IgD-negative memory B cell (primary cell): ENCODE measurements around the gene LPP. TPM values are rescaled to one million over a fixed set of nuclear protein-coding genes. Genes with fewer than 3 reads are reported as not detected.
A peak's percentile ranks its signal among the peaks of the same experiment; 100 is the strongest.

Experiments
- H3K27ac Mint-ChIP-seq, 3 donors: one replicate each; pipeline ENCODE4 v1.8.0; 2020 to 2022; ENCODE audit warnings: mild to moderate bottlenecking in 3 of 3, mixed read lengths in 3 of 3, moderate library complexity in 1 of 3
- H3K27me3 Mint-ChIP-seq: one replicate; pipeline ENCODE4 v1.8.0; 2021; ENCODE audit warnings: mixed read lengths
- H3K36me3 Mint-ChIP-seq: one replicate; pipeline ENCODE4 v1.8.0; 2020; ENCODE audit warnings: mild to moderate bottlenecking, mixed read lengths
- H3K4me1 Mint-ChIP-seq, 3 donors: one replicate each; pipeline ENCODE4 v1.8.0; 2020 to 2022; ENCODE audit warnings: mixed read lengths in 3 of 3, mild to moderate bottlenecking in 1 of 3
- H3K4me3 Mint-ChIP-seq, 4 donors: one replicate each; pipeline ENCODE4 v1.8.0; 2020 to 2022; ENCODE audit warnings: mild to moderate bottlenecking in 4 of 4, mixed read lengths in 4 of 4, moderate library complexity in 3 of 4
- H3K9me3 Mint-ChIP-seq, 3 donors: one replicate each; pipeline ENCODE4 v1.8.0; 2020 to 2021; ENCODE audit warnings: mixed read lengths in 3 of 3, mild to moderate bottlenecking in 1 of 3
- polyA plus RNA-seq: library from polyadenylated mRNA; unstranded; fragments of 300-500 nt; fragmentation: Illumina TruSeq; gene quantifications from one replicate; pipeline ENCODE4 v1.2.3, GENCODE V29; 2021

LPP gene
- polyA plus RNA-seq, 1 donor from 2014 or later = 29.2 TPM

DNA sequence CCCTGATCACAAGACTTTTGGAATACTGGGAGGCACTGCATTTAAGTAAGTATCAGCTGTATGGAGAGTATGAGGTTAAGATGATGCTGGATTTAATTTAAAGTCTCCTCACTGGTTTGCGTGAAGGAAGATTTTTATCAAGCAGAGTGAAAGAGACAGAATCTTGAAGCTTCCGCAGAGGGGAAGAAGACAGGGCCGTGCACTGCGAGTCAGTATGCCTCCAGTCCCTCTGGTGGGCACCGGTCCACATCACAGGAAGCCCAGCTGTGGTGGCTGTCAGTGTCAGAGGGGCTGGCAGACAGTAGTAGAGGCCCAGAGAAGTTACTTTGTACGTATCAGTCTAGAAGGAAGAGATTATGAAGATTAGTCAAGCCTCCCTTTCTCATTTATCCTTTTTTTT is 638.8 kb downstream of the LPP start:
- Mint-ChIP-seq H3K27me3 (no peaks in the 10 kb centered on the region), H3K27ac (no peak overlapping the region)

DNA sequence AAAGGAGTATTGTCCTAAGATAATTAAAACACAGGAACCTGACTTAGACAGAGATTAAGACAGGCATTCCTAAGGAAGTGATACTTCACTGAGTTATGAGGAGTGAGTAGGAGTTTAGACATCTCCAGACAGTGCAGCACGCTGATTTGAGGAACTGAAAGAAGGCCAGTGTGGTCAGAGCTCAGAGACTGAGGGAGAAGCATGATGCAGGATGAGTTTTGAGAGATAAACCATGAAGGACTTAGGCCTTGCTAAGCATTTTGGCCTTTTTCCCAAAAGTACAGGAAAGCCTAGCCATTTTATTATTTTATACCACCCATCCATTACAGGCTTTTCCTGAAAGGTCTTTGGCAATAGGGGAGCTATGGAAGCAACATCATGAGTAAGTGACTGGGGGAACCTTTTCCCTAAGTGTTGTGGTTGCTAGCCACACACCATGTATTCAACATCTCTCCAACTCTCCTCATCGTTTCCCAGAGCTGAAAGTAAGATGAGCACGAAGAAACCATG is 642.2 kb downstream of the LPP start:
- Mint-ChIP-seq H3K9me3 (no peaks in the 10 kb centered on the region), H3K27ac (no peak overlapping the region), H3K4me3 (peak overlapping the region in 1 of 4 donors; percentile 47), H3K27me3 (no peaks in the 10 kb centered on the region), H3K36me3 (peaks cover 3% of the 10 kb centered on the region), H3K4me1 (peaks cover 9 to 16% (median 10%) of the 10 kb centered on the region in 3 donors)

More for the DNA sequence above, 638.8 kb downstream of the LPP start:
- H3K4me1 Mint-ChIP-seq = peaks cover 9 to 16% (median 9%) of the 10 kb centered on the region in 3 donors
- peaks cover 3% of the 10 kb centered on the region for H3K36me3 Mint-ChIP-seq
- no peaks in the 10 kb centered on the region for H3K9me3 Mint-ChIP-seq
- no peak overlapping the region for H3K4me3 Mint-ChIP-seq

DNA sequence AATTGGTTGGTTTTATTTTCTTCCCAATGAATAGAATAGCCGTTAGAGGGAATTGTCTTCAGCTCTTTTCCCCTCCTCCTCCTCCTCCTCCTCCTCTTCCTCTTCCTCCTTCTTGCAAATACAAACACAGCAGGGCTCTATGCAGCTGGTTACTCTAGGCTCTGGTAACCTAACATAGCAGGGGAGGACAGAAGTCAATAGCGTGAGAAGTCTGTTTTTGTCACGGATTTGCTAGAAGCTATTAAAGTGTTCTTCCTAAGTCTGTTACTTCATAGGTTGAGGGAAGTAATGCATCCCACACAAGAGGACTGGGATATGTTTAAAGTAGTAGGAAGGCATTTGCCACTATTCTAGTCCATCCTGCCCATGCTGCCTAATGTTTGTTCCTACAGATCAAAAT is 643.1 kb downstream of the LPP start:
- Mint-ChIP-seq H3K27me3 (no peaks in the 10 kb centered on the region), H3K9me3 (no peaks in the 10 kb centered on the region), H3K4me3 (no peak overlapping the region), H3K27ac (no peak overlapping the region), H3K4me1 (peaks cover 9 to 16% (median 10%) of the 10 kb centered on the region in 3 donors), H3K36me3 (peaks cover 5% of the 10 kb centered on the region)

DNA sequence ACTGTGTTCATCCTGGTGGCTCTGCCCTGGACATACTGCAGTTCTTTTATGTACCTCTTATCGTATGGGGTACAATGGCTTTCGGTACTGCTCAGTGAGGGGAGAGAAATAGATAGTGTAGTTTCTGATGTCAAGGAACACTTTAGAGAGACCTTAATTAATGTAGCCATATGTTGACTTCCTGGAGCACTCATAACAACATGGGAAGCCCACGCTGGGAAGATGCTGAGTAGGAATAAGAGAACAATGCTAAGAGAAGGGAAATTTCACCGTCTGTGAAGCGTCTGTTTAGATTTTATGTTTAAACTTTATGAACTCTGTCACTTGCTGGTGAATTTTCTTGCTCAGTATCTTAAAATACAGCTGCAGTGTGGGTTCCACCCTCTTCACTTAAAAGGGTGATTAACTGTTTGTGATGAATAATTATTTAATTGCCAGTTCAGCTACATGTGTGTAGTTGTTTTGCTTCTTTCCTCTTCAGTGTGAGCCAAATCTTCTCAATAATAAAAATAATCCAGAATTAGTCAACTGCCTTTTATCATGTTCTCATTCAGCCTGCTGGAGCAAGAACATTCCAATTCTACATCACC is 644.7 kb downstream of the LPP start:
- no peaks in the 10 kb centered on the region for H3K27me3 Mint-ChIP-seq
- H3K27ac Mint-ChIP-seq = no peak overlapping the region
- H3K9me3 Mint-ChIP-seq = no peaks in the 10 kb centered on the region
- no peak overlapping the region for H3K4me3 Mint-ChIP-seq
- H3K4me1 Mint-ChIP-seq = peaks cover 8 to 16% (median 10%) of the 10 kb centered on the region in 3 donors
- H3K36me3 Mint-ChIP-seq = peaks cover 2% of the 10 kb centered on the region

GRCh38 chr3:188801393-188801792 is 647.4 kb downstream of the LPP start:
- H3K4me1 Mint-ChIP-seq = peaks cover under 1 to 9% (median 3%) of the 10 kb centered on the region in 3 donors
- H3K36me3 Mint-ChIP-seq = peaks cover 4% of the 10 kb centered on the region
- no peak overlapping the region for H3K27ac Mint-ChIP-seq
- no peaks in the 10 kb centered on the region for H3K27me3 Mint-ChIP-seq
- no peak overlapping the region for H3K4me3 Mint-ChIP-seq
- H3K9me3 Mint-ChIP-seq = peaks cover 0 to 2% (median 0%) of the 10 kb centered on the region in 3 donors

GRCh38 chr3:188802645-188803044 is 648.7 kb downstream of the LPP start:
- H3K27me3 Mint-ChIP-seq = no peaks in the 10 kb centered on the region
- H3K4me1 Mint-ChIP-seq = peaks cover 0 to 2% (median 2%) of the 10 kb centered on the region in 3 donors
- H3K4me3 Mint-ChIP-seq = no peak overlapping the region
- H3K27ac Mint-ChIP-seq = no peak overlapping the region
- peaks cover 0 to 13% (median 3%) of the 10 kb centered on the region in 3 donors for H3K9me3 Mint-ChIP-seq
- H3K36me3 Mint-ChIP-seq = peaks cover 12% of the 10 kb centered on the region

GRCh38 chr3:188807006-188807405 is 653.0 kb downstream of the LPP start:
- peaks cover 21% of the 10 kb centered on the region for H3K36me3 Mint-ChIP-seq
- H3K4me3 Mint-ChIP-seq = peak overlapping the region in 1 of 4 donors; percentile 69
- H3K4me1 Mint-ChIP-seq = peaks cover 0 to 2% (median 0%) of the 10 kb centered on the region in 3 donors
- peaks cover 1 to 19% (median 5%) of the 10 kb centered on the region in 3 donors for H3K9me3 Mint-ChIP-seq
- H3K27me3 Mint-ChIP-seq = no peaks in the 10 kb centered on the region
- no peak overlapping the region for H3K27ac Mint-ChIP-seq

GRCh38 chr3:188812198-188812597 is 658.2 kb downstream of the LPP start:
- Mint-ChIP-seq H3K36me3 (peaks cover 16% of the 10 kb centered on the region), H3K9me3 (peaks cover 1 to 11% (median 5%) of the 10 kb centered on the region in 3 donors)

DNA sequence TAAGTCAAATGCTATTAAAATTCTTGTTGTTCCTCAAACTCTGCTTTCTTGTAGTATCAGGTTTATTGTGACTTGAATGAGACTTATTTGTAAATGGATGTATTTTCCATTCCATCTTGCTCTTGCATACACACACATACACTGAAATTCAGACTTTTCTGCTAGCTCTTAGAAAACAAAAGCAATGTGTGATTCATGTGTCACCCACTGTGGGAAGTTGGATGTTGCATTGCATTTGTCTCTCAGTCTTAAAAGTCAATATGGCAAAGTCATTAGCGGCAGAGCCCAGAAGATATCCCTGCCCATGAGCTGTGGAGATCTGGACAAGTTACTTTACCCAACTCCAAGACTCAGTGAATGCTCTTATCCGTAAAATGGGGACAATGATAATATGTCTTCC is 660.6 kb downstream of the LPP start:
- no peak overlapping the region for H3K4me3 Mint-ChIP-seq
- H3K27ac Mint-ChIP-seq = no peak overlapping the region
- H3K4me1 Mint-ChIP-seq = no peaks in the 10 kb centered on the region
- H3K27me3 Mint-ChIP-seq = no peaks in the 10 kb centered on the region
- H3K36me3 Mint-ChIP-seq = peaks cover 7% of the 10 kb centered on the region
- no peaks in the 10 kb centered on the region for H3K9me3 Mint-ChIP-seq

More at GRCh38 chr3:188812198-188812597, 658.2 kb downstream of the LPP start:
- Mint-ChIP-seq H3K4me1 (no peaks in the 10 kb centered on the region), H3K27ac (no peak overlapping the region), H3K4me3 (no peak overlapping the region), H3K27me3 (no peaks in the 10 kb centered on the region)

DNA sequence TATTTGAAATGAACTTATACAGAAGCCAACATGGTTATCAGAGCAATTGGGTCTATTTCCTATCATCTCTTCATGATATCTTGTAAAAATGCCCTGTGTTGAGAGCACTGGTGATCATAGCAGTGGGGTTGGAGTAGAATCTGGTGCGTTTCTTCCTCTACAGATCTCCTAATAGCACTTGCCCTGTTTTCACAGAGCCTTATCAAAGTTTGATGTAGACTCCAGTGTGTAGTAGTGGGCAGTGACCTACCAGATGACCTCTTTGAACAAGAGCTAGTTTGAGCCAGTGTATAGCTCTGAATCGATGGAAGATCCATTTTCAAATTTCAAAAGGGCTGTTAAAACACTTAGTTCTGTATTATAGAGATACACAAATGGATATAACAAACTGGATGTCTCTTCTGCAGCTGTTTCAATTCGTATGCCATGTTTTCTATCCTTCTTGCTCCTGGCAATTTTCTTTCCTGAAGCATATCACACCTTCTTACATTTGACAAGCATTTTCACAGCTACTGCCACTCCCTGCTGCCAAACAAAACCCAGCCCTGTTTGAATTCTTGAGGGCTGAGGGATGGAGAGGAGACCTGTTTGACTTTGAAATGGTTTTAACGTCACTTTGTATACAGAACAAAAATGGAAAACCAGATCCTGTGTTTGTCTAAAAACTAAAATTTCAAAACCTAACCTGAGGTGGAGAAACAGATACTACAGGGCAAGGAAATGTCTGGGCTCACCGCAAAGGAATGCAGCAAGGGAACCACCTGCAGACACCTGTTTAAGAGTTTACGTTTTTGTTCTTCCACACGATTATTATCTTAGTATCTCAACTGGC is 663.4 kb downstream of the LPP start:
- no peaks in the 10 kb centered on the region for H3K27me3 Mint-ChIP-seq
- H3K27ac Mint-ChIP-seq = no peak overlapping the region
- H3K36me3 Mint-ChIP-seq = peaks cover 7% of the 10 kb centered on the region
- H3K9me3 Mint-ChIP-seq = no peaks in the 10 kb centered on the region
- no peak overlapping the region for H3K4me3 Mint-ChIP-seq
- H3K4me1 Mint-ChIP-seq = peaks cover 0 to 2% (median 0%) of the 10 kb centered on the region in 3 donors

GRCh38 chr3:188817935-188818269 is 663.9 kb downstream of the LPP start:
- peaks cover 0 to 2% (median 0%) of the 10 kb centered on the region in 3 donors for H3K4me1 Mint-ChIP-seq

DNA sequence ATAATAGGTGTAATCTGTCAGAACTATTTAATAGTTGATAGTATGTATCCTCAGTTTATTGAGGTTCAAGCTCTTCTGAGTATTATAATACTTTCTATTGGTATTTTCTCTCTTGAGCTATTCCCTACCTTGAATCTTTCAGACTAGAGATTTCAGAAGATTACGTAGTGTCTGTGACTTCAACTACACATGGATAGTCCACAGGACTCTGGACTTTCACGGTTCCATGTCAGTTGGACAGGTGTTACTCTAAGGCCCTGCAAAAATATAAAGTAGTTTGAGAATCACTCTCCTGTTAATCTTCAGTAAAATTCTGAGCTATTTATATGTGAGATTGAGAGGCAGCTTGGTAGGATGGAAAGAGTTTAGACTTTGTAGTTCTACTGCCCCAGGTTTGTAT is 664.3 kb downstream of the LPP start:
- Mint-ChIP-seq H3K4me1 (peaks cover 0 to 2% (median 0%) of the 10 kb centered on the region in 3 donors), H3K4me3 (no peak overlapping the region), H3K36me3 (peaks cover 7% of the 10 kb centered on the region), H3K27ac (no peak overlapping the region), H3K27me3 (no peaks in the 10 kb centered on the region), H3K9me3 (no peaks in the 10 kb centered on the region)

More at GRCh38 chr3:188817935-188818269, 663.9 kb downstream of the LPP start:
- Mint-ChIP-seq H3K27ac (no peak overlapping the region), H3K27me3 (no peaks in the 10 kb centered on the region), H3K36me3 (peaks cover 7% of the 10 kb centered on the region), H3K9me3 (no peaks in the 10 kb centered on the region), H3K4me3 (no peak overlapping the region)

DNA sequence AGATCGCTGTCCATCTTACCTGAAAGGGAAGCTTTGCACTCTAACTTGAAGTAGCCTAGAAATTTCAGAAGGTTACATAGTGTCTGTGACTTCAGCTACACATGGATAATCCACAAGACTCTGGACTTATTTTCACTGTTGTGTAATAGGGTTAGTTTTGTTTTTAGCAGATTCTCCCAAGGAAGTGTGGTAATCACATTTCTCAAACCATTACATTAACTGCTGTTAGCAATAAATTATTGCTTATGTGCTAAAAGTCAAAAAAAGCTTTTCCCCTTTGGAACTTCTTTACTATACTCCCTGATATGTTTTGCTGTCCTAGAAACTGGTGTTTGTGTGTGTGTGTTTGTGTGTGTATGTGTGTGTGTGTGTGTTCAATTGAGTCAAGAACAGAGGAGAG is 666.0 kb downstream of the LPP start:
- no peak overlapping the region for H3K27ac Mint-ChIP-seq
- H3K9me3 Mint-ChIP-seq = no peaks in the 10 kb centered on the region
- H3K27me3 Mint-ChIP-seq = no peaks in the 10 kb centered on the region
- peaks cover 7% of the 10 kb centered on the region for H3K36me3 Mint-ChIP-seq
- no peak overlapping the region for H3K4me3 Mint-ChIP-seq
- peaks cover 0 to 2% (median 0%) of the 10 kb centered on the region in 3 donors for H3K4me1 Mint-ChIP-seq

- no peaks in the 10 kb centered on the region for H3K9me3 Mint-ChIP-seq
- no peaks in the 10 kb centered on the region for H3K27me3 Mint-ChIP-seq
- no peak overlapping the region for H3K27ac Mint-ChIP-seq
- H3K36me3 Mint-ChIP-seq = peaks cover 8% of the 10 kb centered on the region
- peaks cover 0 to 2% (median 0%) of the 10 kb centered on the region in 3 donors for H3K4me1 Mint-ChIP-seq
- no peak overlapping the region for H3K4me3 Mint-ChIP-seq
Observed at GRCh38 chr3:188822004-188822403, 668.0 kb downstream of the LPP start.

- H3K4me1 Mint-ChIP-seq = peaks cover 0 to 2% (median 0%) of the 10 kb centered on the region in 3 donors
- H3K27ac Mint-ChIP-seq = no peak overlapping the region
- peaks cover 7% of the 10 kb centered on the region for H3K36me3 Mint-ChIP-seq
- no peaks in the 10 kb centered on the region for H3K9me3 Mint-ChIP-seq
- no peaks in the 10 kb centered on the region for H3K27me3 Mint-ChIP-seq
- H3K4me3 Mint-ChIP-seq = no peak overlapping the region
Observed at GRCh38 chr3:188822411-188822810, 668.5 kb downstream of the LPP start.
